ENCODE data around the gene TSHZ3. TPM values are rescaled to one million over a fixed set of nuclear protein-coding genes. Genes with fewer than 3 reads are reported as not detected.

Gene TSHZ3
- total and polyA plus RNA-seq, 2 of the 8 experiments (the other 6 are each of a cell fraction or from before 2014, with no cell fraction given) = 3.1 to 12.3 TPM

DNA sequence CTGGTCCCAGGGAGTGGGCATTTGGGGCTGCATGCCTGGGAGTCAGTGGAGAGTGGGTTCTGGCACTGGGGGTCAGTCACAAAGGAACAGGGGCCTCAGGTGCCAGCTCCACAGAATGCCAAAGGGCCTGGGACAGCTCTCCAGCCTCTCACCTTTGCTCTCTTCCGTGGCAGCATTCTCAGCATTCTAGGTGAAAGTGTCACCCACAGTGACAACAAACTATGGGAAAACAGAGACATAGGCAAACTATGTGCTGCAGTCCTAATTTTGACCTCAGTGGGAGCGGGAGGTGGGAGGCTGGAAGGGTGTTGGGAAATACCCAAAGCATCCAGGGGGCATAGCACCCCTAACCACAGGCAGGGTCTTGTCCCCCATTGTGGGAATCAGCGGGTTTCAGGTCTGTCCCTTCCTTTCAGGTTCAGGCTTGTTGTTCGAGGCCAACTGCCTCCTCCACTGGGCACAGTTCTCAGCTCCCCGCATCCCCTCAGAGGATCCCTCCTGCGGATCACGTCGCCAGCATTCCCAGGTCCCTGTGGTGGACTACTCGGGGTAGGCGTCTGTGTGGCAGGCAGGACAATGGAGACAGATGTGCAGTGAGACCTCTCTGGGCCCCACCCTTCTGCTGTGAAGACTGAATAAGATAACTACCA is 52.4 kb downstream of the TSHZ3 start:
- Histone ChIP-seq H4K5ac (ENCODE audit: insufficient read length, low read depth, low read length) (no peak overlapping the region), H3K14ac (ENCODE audit: insufficient read length) (no peak overlapping the region), H2AFZ (ENCODE audit: low read length) (no peak overlapping the region), H4K20me1 (replicated peaks in 1 of 2; ENCODE audit: control insufficient read depth in 1 of 2, insufficient read depth in 2 of 2, low read length in 2 of 2) (peaks cover 0 to 2% of the 10 kb centered on the region in 2 experiments), H3K27ac (ENCODE audit: low read depth, low read length) (no peak overlapping the region), H2BK120ac (replicated peaks; ENCODE audit: low read depth, low read length) (no peak overlapping the region), H3K56ac (replicated peaks; ENCODE audit: insufficient read length, low read depth, low read length) (no peak overlapping the region), H3K27me3 (replicated peaks in 1 of 4; ENCODE audit: control insufficient read depth in 3 of 4, extremely low read depth in 1 of 4, insufficient read depth in 3 of 4, low read length in 3 of 4) (no peaks in the 10 kb centered on the region), H3K23ac (ENCODE audit: insufficient read length) (no peak overlapping the region), H3K9me3 (ENCODE audit: insufficient read depth in 2 of 2, low read depth in 1 of 2, low read length in 1 of 2) (no peaks in the 10 kb centered on the region), H3K79me2 (ENCODE audit: control insufficient read depth in 1 of 2, insufficient read depth in 2 of 2, low read length in 2 of 2) (peaks cover 0 to 18% of the 10 kb centered on the region in 2 experiments; a peak in 3 of 4 replicates), H4K91ac (replicated peaks; ENCODE audit: insufficient read length, low read length) (no peak overlapping the region), H3K18ac (ENCODE audit: extremely low read depth, low read length) (no peak overlapping the region), H2BK5ac (ENCODE audit: low read depth, low read length) (no peak overlapping the region), H3K4me1 (replicated peaks in 1 of 4; ENCODE audit: control insufficient read depth in 3 of 4, insufficient read depth in 4 of 4, low read length in 3 of 4) (no peaks in the 10 kb centered on the region), H3K4ac (replicated peaks; ENCODE audit: insufficient read length, low read depth, low read length) (no peak overlapping the region), H3K4me2 (ENCODE audit: insufficient read depth in 1 of 2, low read depth in 2 of 2, low read length in 2 of 2) (no peak overlapping the region), H2BK20ac (ENCODE audit: low read length) (no peak overlapping the region), H3K23me2 (ENCODE audit: low read depth, low read length) (peaks cover 7% of the 10 kb centered on the region; the same call in 1 of the 2 replicates), H3K36me3 (ENCODE audit: control insufficient read depth in 2 of 4, insufficient read depth in 4 of 4, low read length in 3 of 4) (no peaks in the 10 kb centered on the region), H2BK12ac (ENCODE audit: low read depth, low read length) (no peak overlapping the region), H2BK15ac (ENCODE audit: low read length) (no peak overlapping the region), H2AK5ac (ENCODE audit: low read depth, low read length) (no peak overlapping the region), H3K9ac (replicated peaks in 1 of 4; ENCODE audit: extremely low read depth in 1 of 4, low read depth in 3 of 4, low read length in 3 of 4) (no peak overlapping the region), H4K8ac (ENCODE audit: extremely low read depth, insufficient read depth, low read length) (no peak overlapping the region), H3K4me3 (ENCODE audit: extremely low read depth in 1 of 4, insufficient read depth in 2 of 4, low read depth in 3 of 4, low read length in 4 of 4) (no peak overlapping the region), H3K79me1 (ENCODE audit: low read depth, low read length) (peaks cover 4% of the 10 kb centered on the region; the same call in 1 of the 2 replicates)
- CTCF ChIA-PET (ENCODE audit: partially characterized antibody) = no interaction called here
- no peak for DNase-seq (ENCODE audit: low read depth in 1 of 2, low spot score in 2 of 2)
- no peak for FAIRE-seq
- WGBS, 2 experiments (ENCODE audit: extremely low coverage in 1 of 2, insufficient coverage in 1 of 2, insufficient read length in 1 of 2, insufficient replicate concordance in 2 of 2, low coverage in 1 of 2, low lambda C conversion rate in 2 of 2, missing lambda C conversion rate in 1 of 2) = 88% methylated on average over 9 of the region's 10 CpGs; no CpG with 5 or more reads in 1 of the 2 experiments
- POLR2A ChIA-PET (ENCODE audit: partially characterized antibody) = no interaction called here
- TF ChIP-seq BCL11A (IDR thresholded peaks at IDR 0.05; ENCODE audit: low read depth in 2 of 2, low read length in 2 of 2) (no peak), RAD21 (IDR thresholded peaks at IDR 0.05 in 1 of 2, conservative IDR thresholded peaks at IDR 0.05 in 1 of 2; ENCODE audit: low read depth in 2 of 2, low read length in 2 of 2) (no peak), SAP30 (IDR thresholded peaks at IDR 0.05; ENCODE audit: insufficient read depth, insufficient replicate concordance, low read length) (no peak), SUZ12 (IDR thresholded peaks at IDR 0.05; ENCODE audit: low read length) (no peak), GABPA (IDR thresholded peaks at IDR 0.05; ENCODE audit: borderline replicate concordance, insufficient read depth, low read length) (no peak), NANOG (IDR thresholded peaks at IDR 0.05; ENCODE audit: insufficient read depth, low read depth, low read length, poor library complexity, severe bottlenecking) (no peak)
- TF ChIP-seq, protein P1, sequence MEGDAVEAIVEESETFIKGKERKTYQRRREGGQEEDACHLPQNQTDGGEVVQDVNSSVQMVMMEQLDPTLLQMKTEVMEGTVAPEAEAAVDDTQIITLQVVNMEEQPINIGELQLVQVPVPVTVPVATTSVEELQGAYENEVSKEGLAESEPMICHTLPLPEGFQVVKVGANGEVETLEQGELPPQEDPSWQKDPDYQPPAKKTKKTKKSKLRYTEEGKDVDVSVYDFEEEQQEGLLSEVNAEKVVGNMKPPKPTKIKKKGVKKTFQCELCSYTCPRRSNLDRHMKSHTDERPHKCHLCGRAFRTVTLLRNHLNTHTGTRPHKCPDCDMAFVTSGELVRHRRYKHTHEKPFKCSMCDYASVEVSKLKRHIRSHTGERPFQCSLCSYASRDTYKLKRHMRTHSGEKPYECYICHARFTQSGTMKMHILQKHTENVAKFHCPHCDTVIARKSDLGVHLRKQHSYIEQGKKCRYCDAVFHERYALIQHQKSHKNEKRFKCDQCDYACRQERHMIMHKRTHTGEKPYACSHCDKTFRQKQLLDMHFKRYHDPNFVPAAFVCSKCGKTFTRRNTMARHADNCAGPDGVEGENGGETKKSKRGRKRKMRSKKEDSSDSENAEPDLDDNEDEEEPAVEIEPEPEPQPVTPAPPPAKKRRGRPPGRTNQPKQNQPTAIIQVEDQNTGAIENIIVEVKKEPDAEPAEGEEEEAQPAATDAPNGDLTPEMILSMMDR (IDR thresholded peaks at IDR 0.05; ENCODE audit: control extremely low read depth in 1 of 3, insufficient read depth in 1 of 3, low read depth in 1 of 3, low read length in 3 of 3) = no peak
- TF ChIP-seq, protein P2, sequence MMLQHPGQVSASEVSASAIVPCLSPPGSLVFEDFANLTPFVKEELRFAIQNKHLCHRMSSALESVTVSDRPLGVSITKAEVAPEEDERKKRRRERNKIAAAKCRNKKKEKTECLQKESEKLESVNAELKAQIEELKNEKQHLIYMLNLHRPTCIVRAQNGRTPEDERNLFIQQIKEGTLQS (IDR thresholded peaks at IDR 0.05; ENCODE audit: insufficient read depth, low read depth, low read length) = no peak
